GM23338 (cell line): Measurements from ENCODE around the gene CNOT9. TPM values are rescaled to one million over a fixed set of nuclear protein-coding genes. Genes with fewer than 3 reads are reported as not detected.

ENCODE experiments used
- ATAC-seq: fragments of 200-7000 bp; cut with Tn5 transposase; 3 replicates; pipeline ENCODE4 v1.9.1; 2020
- DNase-seq: peaks from one replicate; pipeline ENCODE4 v3.0.0-alpha.2; 2015; ENCODE audit warnings: low spot score
- H2AFZ ChIP-seq: fragments of 200-600 bp; sonication (generic); 2 replicates; pipeline ENCODE4 v1.8.0; 2016; ENCODE audit warnings: antibody characterized with exemption, mild to moderate bottlenecking, moderate library complexity
- H3F3A ChIP-seq: fragments of 200-600 bp; sonication (generic); replicated peaks from 2 replicates; pipeline ENCODE4 v1.8.0; 2017; ENCODE audit warnings: antibody characterized with exemption, mixed run types, low read depth
- H3K27ac ChIP-seq: fragments of 200-600 bp; sonication (generic); 2 replicates; pipeline ENCODE4 v1.6.1; 2016; ENCODE audit warnings: low read depth
- H3K27me3 ChIP-seq: fragments of 200-600 bp; sonication (generic); 2 replicates; pipeline ENCODE4 v1.8.0; 2016; ENCODE audit warnings: mild to moderate bottlenecking, mixed run types, moderate library complexity; ENCODE audit not compliant: insufficient read depth
- H3K36me3 ChIP-seq: fragments of 200-600 bp; sonication (generic); 2 replicates; pipeline ENCODE4 v1.8.0; 2016; ENCODE audit warnings: mild to moderate bottlenecking; ENCODE audit not compliant: insufficient read depth
- H3K4me1 ChIP-seq: fragments of 200-600 bp; sonication (generic); 2 replicates; pipeline ENCODE4 v1.8.0; 2016; ENCODE audit warnings: mild to moderate bottlenecking, moderate library complexity; ENCODE audit not compliant: insufficient read depth
- H3K4me2 ChIP-seq: fragments of 200-600 bp; sonication (generic); 2 replicates; pipeline ENCODE4 v1.7.1; 2017; ENCODE audit warnings: mixed run types
- H3K4me3 ChIP-seq: fragments of 200-600 bp; sonication (generic); 2 replicates; pipeline ENCODE4 v1.6.1; 2016; ENCODE audit warnings: mixed run types
- H3K79me2 ChIP-seq: fragments of 200-600 bp; sonication (generic); replicated peaks from 2 replicates; pipeline ENCODE4 v1.8.0; 2017; ENCODE audit warnings: mild to moderate bottlenecking; ENCODE audit not compliant: insufficient read depth
- H3K9me2 ChIP-seq: fragments of 200-600 bp; sonication (generic); 2 replicates; pipeline ENCODE4 v1.8.0; 2017; ENCODE audit not compliant: insufficient read depth
- H4K20me1 ChIP-seq: fragments of 200-600 bp; sonication (generic); replicated peaks from 2 replicates; pipeline ENCODE4 v1.8.0; 2017; ENCODE audit warnings: mild to moderate bottlenecking; ENCODE audit not compliant: insufficient read depth
- H3K27ac Mint-ChIP-seq: 2 replicates; pipeline ENCODE4 v1.8.0; 2020; ENCODE audit warnings: inconsistent platforms, mild to moderate bottlenecking, moderate library complexity, mixed read lengths
- H3K27me3 Mint-ChIP-seq: 3 replicates; pipeline ENCODE4 v1.8.0; 2022; ENCODE audit warnings: low read depth, mild to moderate bottlenecking, moderate library complexity, mixed read lengths, inconsistent platforms; ENCODE audit not compliant: insufficient read depth, poor library complexity
- H3K36me3 Mint-ChIP-seq: 3 replicates; pipeline ENCODE4 v1.8.0; 2021; ENCODE audit warnings: low read depth, mild to moderate bottlenecking, inconsistent platforms, moderate library complexity, mixed read lengths
- H3K4me1 Mint-ChIP-seq: 3 replicates; pipeline ENCODE4 v1.8.0; 2020; ENCODE audit warnings: mild to moderate bottlenecking, inconsistent platforms, mixed read lengths
- H3K4me3 Mint-ChIP-seq: 3 replicates; pipeline ENCODE4 v1.8.0; 2021; ENCODE audit warnings: moderate library complexity, mild to moderate bottlenecking, inconsistent platforms, mixed read lengths
- H3K9me3 Mint-ChIP-seq: 3 replicates; pipeline ENCODE4 v1.8.0; 2020; ENCODE audit warnings: moderate library complexity, mild to moderate bottlenecking, inconsistent platforms, mixed read lengths
- EZH2 ChIP-seq: fragments of 200-600 bp; sonication (generic); IDR thresholded peaks from one replicate; pipeline ENCODE4 v1.8.0; 2017; ENCODE audit warnings: antibody characterized with exemption, mild to moderate bottlenecking, low read depth; ENCODE audit not compliant: unreplicated experiment
- JUNB ChIP-seq: IDR thresholded peaks from one replicate; pipeline ENCODE4 v1.6.1; 2016; ENCODE audit warnings: antibody characterized with exemption; ENCODE audit not compliant: unreplicated experiment
- POLR2AphosphoS5 ChIP-seq: IDR thresholded peaks from 2 replicates; pipeline ENCODE4 v1.6.1; 2016; ENCODE audit warnings: antibody characterized with exemption, low read depth
- polyA plus RNA-seq: library from polyadenylated mRNA; unstranded; fragments of >200 nt; fragmentation: Nextera tagmentation; extraction: Ambion mirVana; gene quantifications from 2 replicates; pipeline ENCODE4 v1.2.1, GENCODE V29; 2016
- total RNA-seq: library from RNA; depleted of rRNA; stranded (reverse); fragments of >200 nt; shearing (Covaris generic); gene quantifications from 2 replicates; pipeline ENCODE4 v1.2.3, GENCODE V29; 2014
- TF ChIP-seq, protein P1 (sequence below): IDR thresholded peaks from one replicate; pipeline ENCODE4 v1.6.1; 2018; ENCODE audit warnings: antibody characterized with exemption; ENCODE audit not compliant: unreplicated experiment
- TF ChIP-seq, protein P2 (sequence below): IDR thresholded peaks from 2 replicates; pipeline ENCODE4 v1.6.1; 2016; ENCODE audit warnings: antibody characterized with exemption
- TF ChIP-seq, protein P3 (sequence below), 2 experiments: fragments of 200-600 bp in 1 of 2; sonication (generic) in 1 of 2; conservative IDR thresholded peaks; 2 replicates each; pipeline versions ENCODE4 v1.5.1 to v1.6.1; 2016 to 2017; ENCODE audit warnings: antibody characterized with exemption in 2 of 2, low read depth in 2 of 2, mild to moderate bottlenecking in 2 of 2, moderate library complexity in 1 of 2

Gene CNOT9
- total and polyA plus RNA-seq, 2 experiments from 2014 or later = 55.3 to 132 TPM

DNA sequence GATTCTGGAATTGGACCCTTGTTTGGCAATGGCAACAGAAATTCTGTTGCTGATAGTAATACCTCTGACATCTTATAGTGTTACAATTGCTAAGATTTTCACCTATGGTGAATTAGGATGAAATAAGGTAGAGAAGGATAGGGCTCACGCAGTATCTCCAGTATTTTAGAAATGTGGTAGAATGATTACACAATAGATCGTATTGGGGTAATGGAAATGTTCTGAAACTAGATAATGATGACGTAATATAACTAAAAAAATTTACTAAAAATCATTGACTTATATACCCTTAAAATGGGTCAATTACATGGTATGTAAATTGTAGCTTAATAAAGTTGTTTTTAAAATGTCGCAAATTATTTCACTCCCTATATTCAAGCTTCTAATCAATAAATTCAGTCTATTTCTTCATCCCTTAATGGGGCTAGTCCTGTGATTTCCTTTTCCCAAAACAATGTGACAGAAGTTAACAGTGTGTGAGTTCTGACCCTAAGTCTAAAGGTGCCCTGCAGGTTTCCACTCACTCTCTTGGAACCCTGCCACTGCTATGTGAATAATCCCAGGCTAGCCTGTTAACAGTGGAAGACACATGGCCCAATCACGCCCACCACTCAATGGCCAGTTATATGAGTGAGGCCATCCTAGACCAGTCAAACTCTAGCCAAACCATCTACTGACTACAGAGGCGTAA is 31.7 kb upstream of the CNOT9 start:
- Mint-ChIP-seq H3K9me3 (no peaks in the 10 kb centered on the region; the same call in 2 of the 3 replicates), H3K4me1 (no peaks in the 10 kb centered on the region), H3K27ac (no peak overlapping the region), H3K4me3 (no peak overlapping the region), H3K27me3 (no peaks in the 10 kb centered on the region), H3K36me3 (peaks cover 36% of the 10 kb centered on the region)
- Histone ChIP-seq H3K36me3 (peaks cover 20% of the 10 kb centered on the region), H3K27me3 (no peaks in the 10 kb centered on the region), H3K9me2 (no peaks in the 10 kb centered on the region), H3K79me2 (peaks cover 7% of the 10 kb centered on the region; the same call in 1 of the 2 replicates), H4K20me1 (peaks cover 9% of the 10 kb centered on the region; the same call in 1 of the 2 replicates), H2AFZ (no peak overlapping the region), H3F3A (no peaks in the 10 kb centered on the region), H3K4me3 (no peak overlapping the region), H3K4me2 (no peak overlapping the region), H3K27ac (no peak overlapping the region), H3K4me1 (no peaks in the 10 kb centered on the region)
- TF ChIP-seq, protein P1, sequence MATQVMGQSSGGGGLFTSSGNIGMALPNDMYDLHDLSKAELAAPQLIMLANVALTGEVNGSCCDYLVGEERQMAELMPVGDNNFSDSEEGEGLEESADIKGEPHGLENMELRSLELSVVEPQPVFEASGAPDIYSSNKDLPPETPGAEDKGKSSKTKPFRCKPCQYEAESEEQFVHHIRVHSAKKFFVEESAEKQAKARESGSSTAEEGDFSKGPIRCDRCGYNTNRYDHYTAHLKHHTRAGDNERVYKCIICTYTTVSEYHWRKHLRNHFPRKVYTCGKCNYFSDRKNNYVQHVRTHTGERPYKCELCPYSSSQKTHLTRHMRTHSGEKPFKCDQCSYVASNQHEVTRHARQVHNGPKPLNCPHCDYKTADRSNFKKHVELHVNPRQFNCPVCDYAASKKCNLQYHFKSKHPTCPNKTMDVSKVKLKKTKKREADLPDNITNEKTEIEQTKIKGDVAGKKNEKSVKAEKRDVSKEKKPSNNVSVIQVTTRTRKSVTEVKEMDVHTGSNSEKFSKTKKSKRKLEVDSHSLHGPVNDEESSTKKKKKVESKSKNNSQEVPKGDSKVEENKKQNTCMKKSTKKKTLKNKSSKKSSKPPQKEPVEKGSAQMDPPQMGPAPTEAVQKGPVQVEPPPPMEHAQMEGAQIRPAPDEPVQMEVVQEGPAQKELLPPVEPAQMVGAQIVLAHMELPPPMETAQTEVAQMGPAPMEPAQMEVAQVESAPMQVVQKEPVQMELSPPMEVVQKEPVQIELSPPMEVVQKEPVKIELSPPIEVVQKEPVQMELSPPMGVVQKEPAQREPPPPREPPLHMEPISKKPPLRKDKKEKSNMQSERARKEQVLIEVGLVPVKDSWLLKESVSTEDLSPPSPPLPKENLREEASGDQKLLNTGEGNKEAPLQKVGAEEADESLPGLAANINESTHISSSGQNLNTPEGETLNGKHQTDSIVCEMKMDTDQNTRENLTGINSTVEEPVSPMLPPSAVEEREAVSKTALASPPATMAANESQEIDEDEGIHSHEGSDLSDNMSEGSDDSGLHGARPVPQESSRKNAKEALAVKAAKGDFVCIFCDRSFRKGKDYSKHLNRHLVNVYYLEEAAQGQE = no peak
- TF ChIP-seq POLR2AphosphoS5 = no peak
- TF ChIP-seq, protein P2, sequence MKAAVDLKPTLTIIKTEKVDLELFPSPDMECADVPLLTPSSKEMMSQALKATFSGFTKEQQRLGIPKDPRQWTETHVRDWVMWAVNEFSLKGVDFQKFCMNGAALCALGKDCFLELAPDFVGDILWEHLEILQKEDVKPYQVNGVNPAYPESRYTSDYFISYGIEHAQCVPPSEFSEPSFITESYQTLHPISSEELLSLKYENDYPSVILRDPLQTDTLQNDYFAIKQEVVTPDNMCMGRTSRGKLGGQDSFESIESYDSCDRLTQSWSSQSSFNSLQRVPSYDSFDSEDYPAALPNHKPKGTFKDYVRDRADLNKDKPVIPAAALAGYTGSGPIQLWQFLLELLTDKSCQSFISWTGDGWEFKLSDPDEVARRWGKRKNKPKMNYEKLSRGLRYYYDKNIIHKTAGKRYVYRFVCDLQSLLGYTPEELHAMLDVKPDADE = no peak
- no peak for TF ChIP-seq EZH2
- TF ChIP-seq, protein P3, sequence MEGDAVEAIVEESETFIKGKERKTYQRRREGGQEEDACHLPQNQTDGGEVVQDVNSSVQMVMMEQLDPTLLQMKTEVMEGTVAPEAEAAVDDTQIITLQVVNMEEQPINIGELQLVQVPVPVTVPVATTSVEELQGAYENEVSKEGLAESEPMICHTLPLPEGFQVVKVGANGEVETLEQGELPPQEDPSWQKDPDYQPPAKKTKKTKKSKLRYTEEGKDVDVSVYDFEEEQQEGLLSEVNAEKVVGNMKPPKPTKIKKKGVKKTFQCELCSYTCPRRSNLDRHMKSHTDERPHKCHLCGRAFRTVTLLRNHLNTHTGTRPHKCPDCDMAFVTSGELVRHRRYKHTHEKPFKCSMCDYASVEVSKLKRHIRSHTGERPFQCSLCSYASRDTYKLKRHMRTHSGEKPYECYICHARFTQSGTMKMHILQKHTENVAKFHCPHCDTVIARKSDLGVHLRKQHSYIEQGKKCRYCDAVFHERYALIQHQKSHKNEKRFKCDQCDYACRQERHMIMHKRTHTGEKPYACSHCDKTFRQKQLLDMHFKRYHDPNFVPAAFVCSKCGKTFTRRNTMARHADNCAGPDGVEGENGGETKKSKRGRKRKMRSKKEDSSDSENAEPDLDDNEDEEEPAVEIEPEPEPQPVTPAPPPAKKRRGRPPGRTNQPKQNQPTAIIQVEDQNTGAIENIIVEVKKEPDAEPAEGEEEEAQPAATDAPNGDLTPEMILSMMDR (conservative IDR thresholded peaks at IDR 0.05; ENCODE audit: low read depth in 2 of 2) = no peak
- no peak for TF ChIP-seq JUNB
- no peak for ATAC-seq
- no peak for DNase-seq

DNA sequence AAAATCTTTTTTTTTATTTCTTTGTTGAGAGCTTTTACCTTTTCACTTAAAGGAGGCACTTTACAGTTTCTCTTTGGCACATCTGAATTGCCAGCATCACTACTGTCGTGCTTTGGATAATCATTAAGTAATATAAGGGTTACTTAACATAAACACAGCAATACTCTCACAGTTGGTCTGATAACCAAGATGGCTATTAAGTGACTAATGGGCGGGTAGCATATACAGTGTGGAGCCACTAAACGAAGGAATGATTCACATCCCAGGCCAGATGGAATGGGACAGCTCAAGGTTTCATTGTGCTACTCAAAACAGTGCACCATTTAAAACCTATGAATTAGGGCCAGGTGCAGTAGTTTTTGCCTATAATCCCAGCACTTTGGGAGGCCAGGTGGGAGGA is 28.6 kb upstream of the CNOT9 start:
- H3K4me1 Mint-ChIP-seq = no peaks in the 10 kb centered on the region
- H4K20me1 ChIP-seq = peaks cover 9% of the 10 kb centered on the region; the same call in 1 of the 2 replicates
- H3K4me3 Mint-ChIP-seq = no peak overlapping the region
- H3K79me2 ChIP-seq = peaks cover 7% of the 10 kb centered on the region; the same call in 1 of the 2 replicates
- H3K27me3 ChIP-seq = no peaks in the 10 kb centered on the region
- no peak for ATAC-seq
- H3K36me3 ChIP-seq = peaks cover 36% of the 10 kb centered on the region
- H3K4me3 ChIP-seq = no peak overlapping the region
- H3K9me2 ChIP-seq = no peaks in the 10 kb centered on the region
- no peak overlapping the region for H3K27ac ChIP-seq
- H2AFZ ChIP-seq = no peak overlapping the region
- H3K27ac Mint-ChIP-seq = no peak overlapping the region
- DNase-seq = no peak
- H3K36me3 Mint-ChIP-seq = peaks cover 45% of the 10 kb centered on the region; the same call in 2 of the 3 replicates
- H3F3A ChIP-seq = no peaks in the 10 kb centered on the region
- no peaks in the 10 kb centered on the region for H3K4me1 ChIP-seq
- no peaks in the 10 kb centered on the region for H3K27me3 Mint-ChIP-seq
- no peak overlapping the region for H3K4me2 ChIP-seq
- H3K9me3 Mint-ChIP-seq = no peaks in the 10 kb centered on the region; the same call in 2 of the 3 replicates
- TF ChIP-seq, protein P2 = no peak
- TF ChIP-seq JUNB = no peak
